Activated CD4-positive, alpha-beta T cell treated with anti-CD3 and anti-CD28 coated beads, Interleukin-2, amount 10 ng/mL, durations not matched to agents 24 days and 14 days (primary cell): ENCODE measurements around the gene M1AP. TPM values are rescaled to one million over a fixed set of nuclear protein-coding genes. Genes with fewer than 3 reads are reported as not detected.

ENCODE experiments used
- DNase-seq: peaks from one replicate; pipeline ENCODE4 v3.0.0; 2022
- H3K27ac Mint-ChIP-seq: one replicate; pipeline ENCODE4 v1.8.0; 2022; ENCODE audit warnings: mild to moderate bottlenecking, mixed read lengths
- H3K27me3 Mint-ChIP-seq: one replicate; pipeline ENCODE4 v1.8.0; 2022; ENCODE audit warnings: mixed read lengths
- H3K36me3 Mint-ChIP-seq: one replicate; pipeline ENCODE4 v1.8.0; 2022; ENCODE audit warnings: low read depth, mild to moderate bottlenecking, mixed read lengths
- H3K4me1 Mint-ChIP-seq: one replicate; pipeline ENCODE4 v1.8.0; 2021; ENCODE audit warnings: mixed read lengths
- H3K4me3 Mint-ChIP-seq: one replicate; pipeline ENCODE4 v1.8.0; 2022; ENCODE audit warnings: mild to moderate bottlenecking, moderate library complexity, mixed read lengths
- H3K9me3 Mint-ChIP-seq: one replicate; pipeline ENCODE4 v1.8.0; 2021; ENCODE audit warnings: mixed read lengths
- intact Hi-C: fragments of 100-400 bp; cut with micrococcal nuclease; formaldehyde crosslinking; loops from one replicate; pipeline ENCODE4 v1.15.1; 2023
- total RNA-seq: library from RNA; stranded (reverse); gene quantifications from 2 replicates; pipeline ENCODE4 v1.2.3, GENCODE V29; 2022

M1AP gene
- total RNA-seq, 1 donor from 2014 or later, result not detected

GRCh38 chr2:74559912-74560311 is 88.2 kb downstream of the M1AP start:
- Mint-ChIP-seq H3K4me3 (no peak overlapping the region), H3K9me3 (no peaks in the 10 kb centered on the region), H3K4me1 (peaks cover 50% of the 10 kb centered on the region), H3K36me3 (peaks cover 12% of the 10 kb centered on the region), H3K27ac (no peak overlapping the region), H3K27me3 (no peaks in the 10 kb centered on the region)
- no peak for DNase-seq
- intact Hi-C loops, result no loop called here

GRCh38 chr2:74558284-74559230 is 89.6 kb downstream of the M1AP start:
- no peaks in the 10 kb centered on the region for H3K9me3 Mint-ChIP-seq
- H3K4me1 Mint-ChIP-seq, result peaks cover 48% of the 10 kb centered on the region
- no peaks in the 10 kb centered on the region for H3K27me3 Mint-ChIP-seq
- H3K27ac Mint-ChIP-seq, result no peak overlapping the region
- H3K4me3 Mint-ChIP-seq, result no peak overlapping the region
- no peak for DNase-seq
- intact Hi-C loops, result no loop called here
- H3K36me3 Mint-ChIP-seq, result peaks cover 14% of the 10 kb centered on the region

- no peak overlapping the region for H3K27ac Mint-ChIP-seq
- no peaks in the 10 kb centered on the region for H3K9me3 Mint-ChIP-seq
- intact Hi-C loops, result loop anchor here (1.0 kb wide), 1 partner anchor 9 kb away; no protein-coding TSS in a partner anchor
- H3K4me1 Mint-ChIP-seq, result peaks cover 44% of the 10 kb centered on the region
- H3K36me3 Mint-ChIP-seq, result peaks cover 14% of the 10 kb centered on the region
- H3K27me3 Mint-ChIP-seq, result no peaks in the 10 kb centered on the region
- DNase-seq, result no peak
- H3K4me3 Mint-ChIP-seq, result peak overlapping the region; percentile 96
Measured at GRCh38 chr2:74556831-74557370, 91.2 kb downstream of the M1AP start.

- no peak overlapping the region for H3K27ac Mint-ChIP-seq
Measured at GRCh38 chr2:74556159-74556558, 92.0 kb downstream of the M1AP start.

GRCh38 chr2:74555610-74556103 is 92.5 kb downstream of the M1AP start:
- no peaks in the 10 kb centered on the region for H3K9me3 Mint-ChIP-seq
- H3K4me3 Mint-ChIP-seq, result peak overlapping the region; percentile 96
- H3K4me1 Mint-ChIP-seq, result peaks cover 36% of the 10 kb centered on the region
- H3K27me3 Mint-ChIP-seq, result no peaks in the 10 kb centered on the region
- peaks cover 14% of the 10 kb centered on the region for H3K36me3 Mint-ChIP-seq
- intact Hi-C loops, result loop anchor here (1.0 kb wide), 2 partner anchors 28 to 32 kb away; no protein-coding TSS in a partner anchor
- H3K27ac Mint-ChIP-seq, result peak overlapping the region; percentile 95
- DNase-seq, result no peak

More at GRCh38 chr2:74556159-74556558, 92.0 kb downstream of the M1AP start:
- H3K36me3 Mint-ChIP-seq, result peaks cover 14% of the 10 kb centered on the region
- peak overlapping the region; percentile 96 for H3K4me3 Mint-ChIP-seq
- intact Hi-C loops, result no loop called here
- no peaks in the 10 kb centered on the region for H3K27me3 Mint-ChIP-seq
- peaks cover 37% of the 10 kb centered on the region for H3K4me1 Mint-ChIP-seq
- DNase-seq, result no peak
- H3K9me3 Mint-ChIP-seq, result no peaks in the 10 kb centered on the region

GRCh38 chr2:74554820-74555531 is 93.2 kb downstream of the M1AP start:
- peaks cover 35% of the 10 kb centered on the region for H3K4me1 Mint-ChIP-seq
- H3K27ac Mint-ChIP-seq, result peak overlapping the region; percentile 95
- H3K9me3 Mint-ChIP-seq, result no peaks in the 10 kb centered on the region
- intact Hi-C loops, result loop anchor here (1.0 kb wide), 4 partner anchors 16 to 32 kb away; partner anchors contain the start of genes AUP1 and HTRA2
- peaks cover 5% of the 10 kb centered on the region for H3K27me3 Mint-ChIP-seq
- peak overlapping the region; percentile 96 for H3K4me3 Mint-ChIP-seq
- peaks cover 14% of the 10 kb centered on the region for H3K36me3 Mint-ChIP-seq
- peak; percentile 85 for DNase-seq

- H3K4me3 Mint-ChIP-seq, result peak within 1 kb of the TSS; percentile 96
- H3K4me1 Mint-ChIP-seq, result peaks cover 38% of the 10 kb centered on the region
- intact Hi-C loops, result loop anchor here (1.0 kb wide), 2 partner anchors 17 to 25 kb away; partner anchors contain the start of genes AUP1 and HTRA2
- H3K27ac Mint-ChIP-seq, result peak within 1 kb of the TSS; percentile 95
- peak; percentile 94 for DNase-seq
- no peaks in the 10 kb centered on the region for H3K9me3 Mint-ChIP-seq
- peaks cover 14% of the 10 kb centered on the region for H3K36me3 Mint-ChIP-seq
- H3K27me3 Mint-ChIP-seq, result peaks cover 9% of the 10 kb centered on the region
Measured at GRCh38 chr2:74553892-74554819, 94.0 kb downstream of the M1AP start, which contains the start of the genes DOK1 and LOXL3. Gene DOK1 (plus strand): TSS chr2:74554720. CDS start chr2:74554755, 35 bp downstream. Gene LOXL3 (minus strand): TSS chr2:74553942. CDS start chr2:74552634, 1,308 bp downstream.

GRCh38 chr2:74552914-74553811 is 95.0 kb downstream of the M1AP start:
- Mint-ChIP-seq H3K36me3 (peaks cover 14% of the 10 kb centered on the region), H3K4me1 (peaks cover 39% of the 10 kb centered on the region), H3K27me3 (peaks cover 13% of the 10 kb centered on the region), H3K9me3 (no peaks in the 10 kb centered on the region), H3K27ac (peak overlapping the region; percentile 87), H3K4me3 (peak overlapping the region; percentile 72)
- DNase-seq, result peak; percentile 63
- intact Hi-C loops, result no loop called here

GRCh38 chr2:74551942-74552913 is 95.9 kb downstream of the M1AP start:
- Mint-ChIP-seq H3K4me3 (peak overlapping the region; percentile 32), H3K4me1 (peaks cover 40% of the 10 kb centered on the region), H3K27ac (peak overlapping the region; percentile 56), H3K27me3 (peaks cover 20% of the 10 kb centered on the region), H3K9me3 (no peaks in the 10 kb centered on the region), H3K36me3 (peaks cover 11% of the 10 kb centered on the region)
- intact Hi-C loops, result no loop called here
- no peak for DNase-seq

GRCh38 chr2:74551530-74551929 is 96.6 kb downstream of the M1AP start:
- H3K27ac Mint-ChIP-seq, result no peak overlapping the region
- peaks cover 5% of the 10 kb centered on the region for H3K36me3 Mint-ChIP-seq
- H3K27me3 Mint-ChIP-seq, result peaks cover 22% of the 10 kb centered on the region
- DNase-seq, result no peak
- H3K9me3 Mint-ChIP-seq, result no peaks in the 10 kb centered on the region
- no peak overlapping the region for H3K4me3 Mint-ChIP-seq
- intact Hi-C loops, result no loop called here
- H3K4me1 Mint-ChIP-seq, result peaks cover 34% of the 10 kb centered on the region

- H3K27me3 Mint-ChIP-seq, result peaks cover 33% of the 10 kb centered on the region
- peaks cover 3% of the 10 kb centered on the region for H3K36me3 Mint-ChIP-seq
- no peak overlapping the region for H3K27ac Mint-ChIP-seq
- no peak for DNase-seq
- intact Hi-C loops, result no loop called here
- peaks cover 29% of the 10 kb centered on the region for H3K4me1 Mint-ChIP-seq
- H3K4me3 Mint-ChIP-seq, result peak overlapping the region; percentile 77
- no peaks in the 10 kb centered on the region for H3K9me3 Mint-ChIP-seq
Measured at GRCh38 chr2:74550231-74550630, 97.9 kb downstream of the M1AP start.
